Kidney (tissue), 14 donors: ENCODE data around the gene PLCH2. TPM values are rescaled to one million over a fixed set of nuclear protein-coding genes. Genes with fewer than 3 reads are reported as not detected.

Source experiments
- DNase-seq, 5 donors: peaks; one replicate each; pipeline ENCODE4 v3.0.0-alpha.2; 2013 to 2020
- FAIRE-seq: peaks from 2 replicates; lab custom pipeline; 2012; peaks lifted over from hg19 to GRCh38; lab: Jason Lieb, UNC
- H3K27ac ChIP-seq, 2 donors: one replicate each; pipeline ENCODE4 v1.7.0; 2013; ENCODE audit warnings: low read depth in 2 of 2, low read length in 2 of 2, inconsistent platforms in 1 of 2
- H3K27me3 ChIP-seq: one replicate; pipeline ENCODE4 v1.7.1; 2013; ENCODE audit warnings: low read length, inconsistent platforms; ENCODE audit not compliant: control insufficient read depth, insufficient read depth
- H3K36me3 ChIP-seq, 3 donors: one replicate each; pipeline versions ENCODE4 v1.7.0 to v1.7.1; 2013; ENCODE audit warnings: low read length in 3 of 3, control low read depth in 1 of 3, inconsistent platforms in 1 of 3; ENCODE audit not compliant: insufficient read depth in 3 of 3, control insufficient read depth in 2 of 3
- H3K4me1 ChIP-seq, 3 donors: one replicate each; pipeline versions ENCODE4 v1.7.0 to v1.7.1; 2013; ENCODE audit warnings: low read length in 3 of 3, inconsistent platforms in 1 of 3, low read depth in 1 of 3; ENCODE audit not compliant: control insufficient read depth in 2 of 3, insufficient read depth in 2 of 3
- H3K4me3 ChIP-seq, 3 donors: one replicate each; pipeline versions ENCODE4 v1.7.0 to v1.8.1; 2013; ENCODE audit warnings: low read length in 3 of 3, control low read depth in 1 of 3, inconsistent platforms in 1 of 3
- H3K9ac ChIP-seq, 3 donors: one replicate each; pipeline versions ENCODE4 v1.7.0 to v1.7.1; 2013; ENCODE audit warnings: low read length in 3 of 3, control low read depth in 1 of 3, inconsistent platforms in 1 of 3
- H3K9me3 ChIP-seq, 3 donors: one replicate each; pipeline versions ENCODE4 v1.7.0 to v1.7.1; 2013; ENCODE audit warnings: low read length in 3 of 3, control low read depth in 1 of 3, inconsistent platforms in 1 of 3; ENCODE audit not compliant: control insufficient read depth in 2 of 3, insufficient read depth in 1 of 3
- CTCF ChIP-seq: IDR thresholded peaks from 3 replicates; pipeline ENCODE4 v1.5.1; 2012; ENCODE audit warnings: mild to moderate bottlenecking, moderate library complexity, borderline replicate concordance; ENCODE audit not compliant: insufficient read depth; ENCODE audit errors: extremely low read depth
- intact Hi-C: fragments of 100-400 bp; cut with DNase I; formaldehyde crosslinking; loops from one replicate; pipeline ENCODE4 v1.11.1; 2022
- polyA plus RNA-seq: library from polyadenylated mRNA; stranded (reverse); fragments of 350-450 nt; fragmentation: Illumina TruSeq; extraction: RNeasy Lipid Tissue Mini Kit (QIAGEN cat#74804); gene quantifications from one replicate; pipeline ENCODE4 v1.2.3, GENCODE V29; 2014; ENCODE audit warnings: low read depth, low replicate concordance; ENCODE audit not compliant: insufficient read depth
- total RNA-seq: library from RNA; stranded (reverse); fragmentation: NEBNext Ultra II Directional; extraction: Animal tissue kit (Norgen Biotek cat#: 25700); gene quantifications from one replicate; pipeline ENCODE4 v1.2.1, GENCODE V29; 2021
- donor health status: control.
- donor health status: control.
- donor health status: control.
- donor health status: control.
- donor health status: control.
- donor health status: DM: yes; HTN: yes; CAD: no.
- donor health status: Normal renal cell carcinoma (clear cell type).

The PLCH2 gene
- total and polyA plus RNA-seq, 2 donors from 2014 or later = 7.4 to 8.7 TPM

DNA sequence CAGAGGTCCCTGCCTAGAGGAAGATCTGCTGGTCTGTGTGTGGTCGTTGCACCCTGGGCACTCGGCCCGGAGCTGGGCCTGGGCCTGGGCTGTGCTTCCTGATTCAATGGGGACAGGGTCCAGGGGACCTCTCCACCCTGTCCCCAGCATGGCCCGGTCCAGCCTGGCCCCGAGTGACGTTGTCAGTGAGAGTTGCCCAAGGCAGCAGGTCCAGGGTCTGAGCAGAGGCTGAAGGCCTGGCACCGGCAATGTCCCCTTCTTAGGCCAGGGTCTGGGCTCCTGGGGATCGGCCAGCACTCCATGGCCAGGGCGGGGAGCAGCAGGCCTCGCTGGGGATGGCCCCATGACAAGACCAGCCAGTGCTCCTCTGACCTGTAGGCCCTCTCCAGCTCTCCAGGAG, 48.1 kb upstream of the PLCH2 start:
- no peaks in the 10 kb centered on the region for H3K27me3 ChIP-seq
- DNase-seq = no peak
- intact Hi-C loops = no loop called here
- H3K9ac ChIP-seq = no peak overlapping the region
- no peak overlapping the region for H3K4me3 ChIP-seq
- H3K27ac ChIP-seq = no peak overlapping the region
- no peaks in the 10 kb centered on the region for H3K36me3 ChIP-seq
- TF ChIP-seq CTCF = no peak
- peaks cover 0 to 5% (median 0%) of the 10 kb centered on the region in 3 donors for H3K9me3 ChIP-seq
- FAIRE-seq = no peak
- H3K4me1 ChIP-seq = no peaks in the 10 kb centered on the region

DNA sequence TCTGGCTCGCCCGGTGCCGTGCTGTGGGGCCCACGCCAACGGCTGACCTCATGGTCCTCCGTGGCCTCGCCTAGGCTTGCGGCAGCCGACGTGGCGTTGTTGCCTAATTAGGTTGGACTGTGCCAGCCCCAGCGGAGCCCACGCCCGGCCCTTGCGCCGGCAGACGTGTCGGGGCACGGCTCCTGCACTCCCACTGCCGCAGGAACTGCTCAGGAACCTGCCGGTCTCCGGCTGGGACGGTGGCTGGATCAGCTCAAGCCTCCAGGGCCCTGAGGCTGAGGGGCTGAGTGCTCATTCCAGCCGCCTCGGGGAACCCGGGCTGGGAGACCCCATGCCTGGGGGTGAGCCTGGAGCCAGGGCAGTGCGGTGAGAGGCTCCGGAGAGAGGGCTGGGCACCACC, 47.6 kb upstream of the PLCH2 start:
- Histone ChIP-seq H3K4me1 (no peaks in the 10 kb centered on the region), H3K36me3 (no peaks in the 10 kb centered on the region), H3K9ac (no peak overlapping the region), H3K9me3 (peaks cover 0 to 2% (median 0%) of the 10 kb centered on the region in 3 donors), H3K4me3 (no peak overlapping the region), H3K27ac (no peak overlapping the region), H3K27me3 (no peaks in the 10 kb centered on the region)
- no peak for TF ChIP-seq CTCF
- DNase-seq = no peak
- intact Hi-C loops = no loop called here
- no peak for FAIRE-seq

- no peaks in the 10 kb centered on the region for H3K4me1 ChIP-seq
- H3K36me3 ChIP-seq = no peaks in the 10 kb centered on the region
- no peak overlapping the region for H3K27ac ChIP-seq
- no peak overlapping the region for H3K4me3 ChIP-seq
- TF ChIP-seq CTCF = no peak
- no peaks in the 10 kb centered on the region for H3K27me3 ChIP-seq
- no peaks in the 10 kb centered on the region for H3K9me3 ChIP-seq
- DNase-seq (no peak), FAIRE-seq (no peak)
- intact Hi-C loops = no loop called here
- H3K9ac ChIP-seq = no peak overlapping the region
Observed at GRCh38 chr1:2429780-2430591, 46.1 kb upstream of the PLCH2 start.

DNA sequence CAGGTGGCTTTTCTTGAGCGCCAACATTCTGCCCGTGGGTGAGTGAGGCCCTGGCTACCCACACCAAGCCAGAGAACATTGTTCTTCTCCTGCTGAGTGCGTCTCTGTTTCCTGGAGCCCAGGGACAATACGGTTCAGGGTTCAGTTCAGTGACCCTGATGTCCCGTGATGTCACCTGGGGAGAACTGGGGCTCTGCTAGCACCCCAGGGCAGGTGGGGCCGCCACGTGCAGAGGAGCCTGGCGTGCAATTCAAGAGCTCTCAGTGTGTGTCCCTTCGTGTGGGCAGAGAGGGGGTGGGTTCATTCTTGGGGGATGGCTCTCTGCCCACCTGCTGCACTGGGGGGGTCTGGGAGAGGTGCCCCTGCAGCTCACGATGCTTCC, 45.5 kb upstream of the PLCH2 start:
- FAIRE-seq (no peak), DNase-seq (no peak)
- no peaks in the 10 kb centered on the region for H3K9me3 ChIP-seq
- no peaks in the 10 kb centered on the region for H3K4me1 ChIP-seq
- no peak overlapping the region for H3K4me3 ChIP-seq
- no peak for TF ChIP-seq CTCF
- no peaks in the 10 kb centered on the region for H3K27me3 ChIP-seq
- no peak overlapping the region for H3K27ac ChIP-seq
- intact Hi-C loops = no loop called here
- no peaks in the 10 kb centered on the region for H3K36me3 ChIP-seq
- H3K9ac ChIP-seq = no peak overlapping the region
